Loucy (cell line): ENCODE data around the gene ZNF774.

Source experiments
- EZH2phosphoT487 ChIP-seq: fragments of 200-600 bp; IDR thresholded peaks from 2 replicates; pipeline ENCODE4 v1.6.1; 2018; ENCODE audit warnings: antibody characterized with exemption, mild to moderate bottlenecking, moderate library complexity, borderline replicate concordance
- TF ChIP-seq, protein P1 (sequence below): fragments of 200-600 bp; sonication (generic); conservative IDR thresholded peaks from 2 replicates; pipeline ENCODE4 v1.5.1; 2014; ENCODE audit warnings: mild to moderate bottlenecking, antibody characterized with exemption, low read length

DNA sequence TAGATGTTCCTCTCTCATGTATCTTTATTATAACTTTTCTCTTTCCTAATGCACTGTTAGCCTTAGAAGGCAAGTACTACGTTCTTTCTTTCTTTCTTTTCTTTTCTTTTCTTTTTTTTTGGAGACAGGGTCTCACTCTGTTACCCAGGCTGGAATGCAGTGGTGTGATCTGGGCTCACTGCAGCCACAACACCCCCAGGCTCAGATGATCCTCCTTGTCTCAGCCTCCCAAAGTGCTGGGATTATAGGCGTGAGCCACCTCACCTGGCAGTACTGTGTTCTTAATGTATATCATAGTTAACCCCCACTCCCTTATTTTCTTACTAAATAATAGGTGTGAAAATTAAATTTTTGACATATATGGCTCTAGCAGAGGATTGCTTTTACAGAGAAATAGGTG, 59.1 kb downstream of the ZNF774 start:
- TF ChIP-seq, protein P1, sequence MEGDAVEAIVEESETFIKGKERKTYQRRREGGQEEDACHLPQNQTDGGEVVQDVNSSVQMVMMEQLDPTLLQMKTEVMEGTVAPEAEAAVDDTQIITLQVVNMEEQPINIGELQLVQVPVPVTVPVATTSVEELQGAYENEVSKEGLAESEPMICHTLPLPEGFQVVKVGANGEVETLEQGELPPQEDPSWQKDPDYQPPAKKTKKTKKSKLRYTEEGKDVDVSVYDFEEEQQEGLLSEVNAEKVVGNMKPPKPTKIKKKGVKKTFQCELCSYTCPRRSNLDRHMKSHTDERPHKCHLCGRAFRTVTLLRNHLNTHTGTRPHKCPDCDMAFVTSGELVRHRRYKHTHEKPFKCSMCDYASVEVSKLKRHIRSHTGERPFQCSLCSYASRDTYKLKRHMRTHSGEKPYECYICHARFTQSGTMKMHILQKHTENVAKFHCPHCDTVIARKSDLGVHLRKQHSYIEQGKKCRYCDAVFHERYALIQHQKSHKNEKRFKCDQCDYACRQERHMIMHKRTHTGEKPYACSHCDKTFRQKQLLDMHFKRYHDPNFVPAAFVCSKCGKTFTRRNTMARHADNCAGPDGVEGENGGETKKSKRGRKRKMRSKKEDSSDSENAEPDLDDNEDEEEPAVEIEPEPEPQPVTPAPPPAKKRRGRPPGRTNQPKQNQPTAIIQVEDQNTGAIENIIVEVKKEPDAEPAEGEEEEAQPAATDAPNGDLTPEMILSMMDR: no peak
- no peak for TF ChIP-seq EZH2phosphoT487
